DND-41 (cell line): ENCODE data around the gene RBMS2.

Experiments
- ATAC-seq: fragments of 200-7000 bp; cut with Tn5 transposase; 3 replicates; pipeline ENCODE4 v1.9.1; 2021; ENCODE audit warnings: low read depth; ENCODE audit not compliant: insufficient read depth
- DNase-seq: peaks from one replicate; pipeline ENCODE4 v3.0.0-alpha.2; 2020
- H2AFZ ChIP-seq: 2 replicates; pipeline ENCODE4 v1.6.0; 2012; ENCODE audit warnings: low read depth, low read length
- H3K27ac ChIP-seq: 2 replicates; pipeline ENCODE4 v1.5.1; 2012; ENCODE audit warnings: low read length, inconsistent platforms
- H3K27me3 ChIP-seq: fragments of 200-600 bp; sonication (generic); 2 replicates; pipeline ENCODE4 v1.6.0; 2012; ENCODE audit warnings: low read length, mild to moderate bottlenecking, inconsistent platforms; ENCODE audit not compliant: insufficient read depth, poor library complexity
- H3K36me3 ChIP-seq: 2 replicates; pipeline ENCODE4 v1.5.1; 2012; ENCODE audit warnings: low read length, inconsistent platforms; ENCODE audit not compliant: insufficient read depth
- H3K4me1 ChIP-seq: 2 replicates; pipeline ENCODE4 v1.5.1; 2012; ENCODE audit warnings: mild to moderate bottlenecking, low read length; ENCODE audit not compliant: insufficient read depth
- H3K4me2 ChIP-seq: 2 replicates; pipeline ENCODE4 v1.6.0; 2012; ENCODE audit warnings: mild to moderate bottlenecking, moderate library complexity, low read length, inconsistent platforms; ENCODE audit not compliant: insufficient read depth
- H3K4me3 ChIP-seq, 2 experiments: fragments of 200-600 bp in 1 of 2; shearing (Covaris generic) in 1 of 2; 2 replicates each; pipeline ENCODE4 v1.5.1; 2012 to 2016; ENCODE audit warnings: inconsistent platforms in 2 of 2, low read length in 2 of 2, mild to moderate bottlenecking in 2 of 2, low read depth in 1 of 2, moderate library complexity in 1 of 2
- H3K79me2 ChIP-seq: 2 replicates; pipeline ENCODE4 v1.6.0; 2012; ENCODE audit warnings: low read length, inconsistent platforms; ENCODE audit not compliant: insufficient read depth
- H3K9ac ChIP-seq: 2 replicates; pipeline ENCODE4 v1.6.0; 2012; ENCODE audit warnings: low read depth, mild to moderate bottlenecking, inconsistent platforms, low read length, moderate library complexity
- H3K9me3 ChIP-seq: 2 replicates; pipeline ENCODE4 v1.5.1; 2012; ENCODE audit warnings: low read length, moderate library complexity, mild to moderate bottlenecking, inconsistent platforms; ENCODE audit not compliant: insufficient read depth, severe bottlenecking
- H4K20me1 ChIP-seq: 2 replicates; pipeline ENCODE4 v1.6.0; 2012; ENCODE audit warnings: low read length; ENCODE audit not compliant: insufficient read depth
- CTCF ChIP-seq: IDR thresholded peaks from 2 replicates; pipeline ENCODE4 v1.5.1; 2012; ENCODE audit warnings: borderline replicate concordance, low read length, moderate library complexity, mild to moderate bottlenecking; ENCODE audit not compliant: poor library complexity, severe bottlenecking; ENCODE audit errors: extremely low read depth
- EZH2 ChIP-seq: IDR thresholded peaks from 3 replicates; pipeline ENCODE4 v1.6.1; 2012; ENCODE audit warnings: borderline replicate concordance, low read depth, mild to moderate bottlenecking, moderate library complexity, low read length, inconsistent platforms; ENCODE audit not compliant: severe bottlenecking

Gene RBMS2

GRCh38 chr12:56517854-56518253, 3.8 kb upstream of the RBMS2 start:
- TF ChIP-seq EZH2 (no peak), CTCF (no peak)
- Histone ChIP-seq H3K27ac (no peak overlapping the region), H3K4me3 (no peak overlapping the region), H4K20me1 (no peaks in the 10 kb centered on the region), H3K9me3 (no peaks in the 10 kb centered on the region), H3K79me2 (peaks cover 6% of the 10 kb centered on the region), H3K36me3 (no peaks in the 10 kb centered on the region), H3K4me1 (peaks cover 27% of the 10 kb centered on the region), H3K9ac (no peak overlapping the region), H3K4me2 (no peak overlapping the region), H3K27me3 (no peaks in the 10 kb centered on the region), H2AFZ (no peak overlapping the region)
- DNase-seq (no peak), ATAC-seq (no peak)

GRCh38 chr12:56518570-56518969, 3.0 kb upstream of the RBMS2 start:
- Histone ChIP-seq H4K20me1 (no peaks in the 10 kb centered on the region), H3K79me2 (peaks cover 9% of the 10 kb centered on the region), H3K27me3 (no peaks in the 10 kb centered on the region), H3K9me3 (no peaks in the 10 kb centered on the region), H3K4me1 (peaks cover 34% of the 10 kb centered on the region), H3K4me2 (no peak overlapping the region), H3K36me3 (no peaks in the 10 kb centered on the region), H2AFZ (no peak overlapping the region), H3K9ac (no peak overlapping the region), H3K27ac (no peak overlapping the region), H3K4me3 (no peak overlapping the region)
- DNase-seq (no peak), ATAC-seq (no peak)
- TF ChIP-seq EZH2 (no peak), CTCF (no peak)

- H3K27ac ChIP-seq: no peak overlapping the region
- peaks cover 39% of the 10 kb centered on the region for H3K4me1 ChIP-seq
- H3K36me3 ChIP-seq: no peaks in the 10 kb centered on the region
- no peaks in the 10 kb centered on the region for H4K20me1 ChIP-seq
- H3K4me2 ChIP-seq: no peak overlapping the region
- ATAC-seq (no peak), DNase-seq (no peak)
- no peak overlapping the region for H3K9ac ChIP-seq
- H3K4me3 ChIP-seq: no peak overlapping the region
- no peak for TF ChIP-seq CTCF
- no peak for TF ChIP-seq EZH2
- H2AFZ ChIP-seq: no peak overlapping the region
- H3K27me3 ChIP-seq: no peaks in the 10 kb centered on the region
- no peaks in the 10 kb centered on the region for H3K9me3 ChIP-seq
- H3K79me2 ChIP-seq: peaks cover 9% of the 10 kb centered on the region
Measured at GRCh38 chr12:56520048-56520447, 1.6 kb upstream of the RBMS2 start.

GRCh38 chr12:56520506-56520905, 1.1 kb upstream of the RBMS2 start:
- Histone ChIP-seq H3K79me2 (peaks cover 9% of the 10 kb centered on the region), H3K4me1 (peaks cover 39% of the 10 kb centered on the region), H4K20me1 (no peaks in the 10 kb centered on the region), H2AFZ (peak overlapping the region; percentile 94; the same call in 1 of the 2 replicates), H3K4me2 (peak overlapping the region; percentile 67), H3K9ac (0 out of 2 replicates have a peak overlapping the region, but pooled peaks have one; percentile 51), H3K27ac (no peak overlapping the region), H3K36me3 (no peaks in the 10 kb centered on the region), H3K9me3 (no peaks in the 10 kb centered on the region), H3K4me3 (peak overlapping the region in 1 of 2 experiments; percentile 63; a peak in 1 of 4 replicates), H3K27me3 (no peaks in the 10 kb centered on the region)
- no peak for ATAC-seq
- TF ChIP-seq CTCF (no peak), EZH2 (no peak)
- no peak for DNase-seq
